Measurements from ENCODE around the gene NUMB. TPM values are rescaled to one million over a fixed set of nuclear protein-coding genes. Genes with fewer than 3 reads are reported as not detected.

Gene NUMB
- total RNA-seq, 3 donors from 2014 or later (not counting 1 experiment from before 2014, with no cell fraction given) = 50.0 to 67.4 (median 56.3) TPM

GRCh38 chr14:73293782-73294781 lies 164.3 kb downstream of the NUMB start:
- H3K36me3 Mint-ChIP-seq = no peaks in the 10 kb centered on the region
- H3K4me1 ChIP-seq (ENCODE audit: control insufficient read depth, insufficient read depth, low read length) = no peaks in the 10 kb centered on the region
- WGBS (ENCODE audit: insufficient coverage) = 94% methylated on average over 12 of the region's 12 CpGs
- DNase-seq = no peak
- H3K4me3 Mint-ChIP-seq = no peak overlapping the region
- no peak overlapping the region for H3K27ac Mint-ChIP-seq
- H3K36me3 ChIP-seq (ENCODE audit: control insufficient read depth, insufficient read depth, low read length) = peaks cover 2% of the 10 kb centered on the region
- ATAC-seq = no peak
- H3K9me3 Mint-ChIP-seq = no peaks in the 10 kb centered on the region
- no peaks in the 10 kb centered on the region for H3K4me1 Mint-ChIP-seq
- no peaks in the 10 kb centered on the region for H3K27me3 ChIP-seq (ENCODE audit: control insufficient read depth, insufficient read depth, low read length)
- intact Hi-C loops (cut with micrococcal nuclease) = no loop called here
- no peak for TF ChIP-seq CTCF (IDR thresholded peaks at IDR 0.05)
- no peak overlapping the region for H3K4me3 ChIP-seq (ENCODE audit: low read length)
- H3K9me3 ChIP-seq (ENCODE audit: control insufficient read depth, insufficient read depth, low read length) = no peaks in the 10 kb centered on the region
- no peak overlapping the region for H3K27ac ChIP-seq (ENCODE audit: low read length)
- no peaks in the 10 kb centered on the region for H3K27me3 Mint-ChIP-seq (ENCODE audit: low read depth in 2 of 2)

GRCh38 chr14:73290279-73290678 lies 168.1 kb downstream of the NUMB start:
- no peaks in the 10 kb centered on the region for H3K9me3 ChIP-seq (ENCODE audit: control insufficient read depth, insufficient read depth, low read length)
- H3K4me1 Mint-ChIP-seq = no peaks in the 10 kb centered on the region
- TF ChIP-seq CTCF (IDR thresholded peaks at IDR 0.05) = no peak
- WGBS (ENCODE audit: insufficient coverage) = 82% methylated on average over 4 of the region's 4 CpGs
- H3K27me3 ChIP-seq (ENCODE audit: control insufficient read depth, insufficient read depth, low read length) = no peaks in the 10 kb centered on the region
- no peak overlapping the region for H3K27ac ChIP-seq (ENCODE audit: low read length)
- H3K36me3 Mint-ChIP-seq = no peaks in the 10 kb centered on the region
- no peaks in the 10 kb centered on the region for H3K27me3 Mint-ChIP-seq (ENCODE audit: low read depth in 2 of 2)
- H3K4me3 Mint-ChIP-seq = no peak overlapping the region
- DNase-seq (no peak), ATAC-seq (no peak)
- H3K27ac Mint-ChIP-seq = no peak overlapping the region
- no peak overlapping the region for H3K4me3 ChIP-seq (ENCODE audit: low read length)
- intact Hi-C loops (cut with micrococcal nuclease) = no loop called here
- no peaks in the 10 kb centered on the region for H3K9me3 Mint-ChIP-seq
- H3K4me1 ChIP-seq (ENCODE audit: control insufficient read depth, insufficient read depth, low read length) = no peaks in the 10 kb centered on the region
- H3K36me3 ChIP-seq (ENCODE audit: control insufficient read depth, insufficient read depth, low read length) = peaks cover 15% of the 10 kb centered on the region

GRCh38 chr14:73289729-73290128 lies 168.6 kb downstream of the NUMB start:
- Histone ChIP-seq H3K9me3 (ENCODE audit: control insufficient read depth, insufficient read depth, low read length) (no peaks in the 10 kb centered on the region), H3K27me3 (ENCODE audit: control insufficient read depth, insufficient read depth, low read length) (no peaks in the 10 kb centered on the region), H3K36me3 (ENCODE audit: control insufficient read depth, insufficient read depth, low read length) (peaks cover 18% of the 10 kb centered on the region), H3K27ac (ENCODE audit: low read length) (no peak overlapping the region), H3K4me1 (ENCODE audit: control insufficient read depth, insufficient read depth, low read length) (no peaks in the 10 kb centered on the region), H3K4me3 (ENCODE audit: low read length) (no peak overlapping the region)
- DNase-seq (no peak), ATAC-seq (no peak)
- H3K4me1 Mint-ChIP-seq = no peaks in the 10 kb centered on the region
- intact Hi-C loops (cut with micrococcal nuclease) = no loop called here
- no peak overlapping the region for H3K27ac Mint-ChIP-seq
- H3K36me3 Mint-ChIP-seq = no peaks in the 10 kb centered on the region
- no peak overlapping the region for H3K4me3 Mint-ChIP-seq
- no peaks in the 10 kb centered on the region for H3K27me3 Mint-ChIP-seq (ENCODE audit: low read depth in 2 of 2)
- H3K9me3 Mint-ChIP-seq = no peaks in the 10 kb centered on the region
- TF ChIP-seq CTCF (IDR thresholded peaks at IDR 0.05) = no peak
- WGBS (ENCODE audit: insufficient coverage) = 81% methylated on average over 3 of the region's 3 CpGs

Data from natural killer cell (primary cell).